GM21528 (cell line): Measurements from ENCODE around the gene KNDC1.

Source experiments
- ATAC-seq: cut with Tn5 transposase; IDR thresholded peaks from one replicate; pipeline ENCODE4 v1.9.1; 2021; ENCODE audit warnings: mild to moderate bottlenecking, moderate library complexity; ENCODE audit not compliant: unreplicated experiment, low FRiP score

KNDC1 gene

DNA sequence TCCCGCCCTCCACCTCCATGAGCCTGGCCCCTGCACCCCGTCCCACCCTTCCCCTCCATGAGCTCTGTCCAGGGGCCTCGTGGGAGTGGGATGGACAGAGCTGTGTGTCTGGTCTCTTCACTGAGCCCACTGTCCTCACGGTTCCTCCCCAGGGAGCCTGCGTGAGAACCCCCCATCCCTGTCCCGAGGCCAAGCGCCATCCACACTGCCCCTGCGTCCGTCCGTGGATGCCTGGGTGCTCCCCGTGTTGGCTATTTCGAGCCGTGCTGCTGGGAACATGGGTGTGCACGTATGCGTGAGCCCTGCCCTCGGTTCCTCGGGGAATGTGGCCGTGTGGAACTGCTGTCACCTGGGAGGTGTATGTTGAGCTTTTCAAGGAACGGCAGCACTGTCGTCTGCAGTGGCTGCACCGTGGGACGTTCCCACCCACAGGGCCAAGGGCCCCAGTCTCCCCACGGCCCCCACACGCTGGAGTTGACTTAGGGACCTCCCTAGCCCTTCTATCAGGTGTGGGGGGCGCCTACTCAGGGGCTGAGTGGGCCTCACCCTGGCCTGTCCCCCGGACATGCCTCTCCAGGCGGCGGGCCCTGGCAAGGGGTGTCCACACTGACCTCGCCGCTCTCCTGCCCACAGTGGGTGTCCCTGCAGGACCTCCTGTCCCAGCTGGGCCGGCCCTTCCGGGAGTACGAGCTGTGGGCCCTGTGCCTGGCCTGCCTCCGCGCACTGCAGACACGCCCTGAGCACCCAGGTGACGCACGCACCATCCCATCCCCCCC lies 28.1 kb downstream of the KNDC1 start:
- ATAC-seq, result no peak

- no peak for ATAC-seq
Measured at GRCh38 chr10:133189256-133189655, 29.2 kb downstream of the KNDC1 start.

GRCh38 chr10:133189726-133190125 lies 29.7 kb downstream of the KNDC1 start:
- ATAC-seq, result no peak

GRCh38 chr10:133190225-133190624 lies 30.2 kb downstream of the KNDC1 start:
- ATAC-seq, result no peak

- ATAC-seq, result no peak
Measured at GRCh38 chr10:133191651-133192050, 31.6 kb downstream of the KNDC1 start.

GRCh38 chr10:133194151-133194550 lies 34.1 kb downstream of the KNDC1 start:
- ATAC-seq, result no peak

GRCh38 chr10:133195096-133195495 lies 35.1 kb downstream of the KNDC1 start:
- ATAC-seq, result no peak

DNA sequence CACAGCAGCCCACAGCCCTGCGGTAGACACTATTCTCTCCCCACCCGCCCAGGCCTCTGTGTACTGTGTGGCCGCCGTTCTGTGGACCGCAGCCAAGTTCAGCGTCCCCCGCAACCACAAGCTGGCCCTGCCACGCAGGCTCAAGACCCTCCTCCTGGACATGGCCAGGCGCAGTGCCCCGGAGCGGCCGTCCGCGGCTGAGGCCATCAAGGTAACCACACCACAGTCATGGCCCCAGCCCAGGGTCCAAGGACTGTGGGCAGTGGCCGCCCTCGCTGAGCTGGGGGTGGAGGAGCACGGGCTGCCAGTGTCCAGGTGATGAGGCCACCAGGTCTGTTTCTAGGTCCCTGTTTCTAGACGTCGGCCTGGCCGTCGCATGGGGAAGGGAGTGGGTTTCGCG lies 35.6 kb downstream of the KNDC1 start:
- ATAC-seq, result no peak

DNA sequence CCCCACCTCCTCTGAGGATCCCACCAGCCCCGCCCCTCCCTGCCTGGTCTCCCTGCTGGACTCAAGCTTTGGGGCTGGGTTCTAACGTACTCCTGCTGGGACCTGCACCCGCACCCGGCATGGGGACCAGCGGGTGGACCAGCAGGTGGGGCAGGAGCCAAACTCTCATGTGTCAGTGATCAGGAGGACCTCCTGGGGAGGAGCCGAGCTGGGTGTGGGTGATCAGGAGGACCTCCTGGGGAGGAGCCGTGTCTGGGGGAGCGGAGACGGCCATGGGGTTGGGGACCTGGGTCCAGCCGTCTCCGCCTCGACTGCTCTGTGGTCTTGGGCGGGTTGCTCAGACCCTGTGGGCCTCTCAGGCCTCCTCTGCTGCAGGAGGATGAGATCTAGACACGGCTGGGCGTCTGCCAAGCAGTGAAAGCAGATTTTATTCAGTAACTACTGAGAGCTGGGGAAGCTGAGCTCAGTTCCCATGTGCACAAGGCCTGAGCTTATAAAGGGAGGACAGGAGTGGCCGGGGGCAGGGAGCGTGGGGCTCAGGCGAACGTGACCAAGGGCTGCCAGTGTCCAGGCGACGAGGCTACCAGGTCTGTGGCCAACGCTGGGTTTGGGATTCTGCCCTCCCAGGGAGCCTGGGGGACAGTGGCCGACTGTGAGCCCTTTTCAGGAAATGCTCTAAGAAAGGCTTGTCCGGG lies 36.3 kb downstream of the KNDC1 start:
- no peak for ATAC-seq

DNA sequence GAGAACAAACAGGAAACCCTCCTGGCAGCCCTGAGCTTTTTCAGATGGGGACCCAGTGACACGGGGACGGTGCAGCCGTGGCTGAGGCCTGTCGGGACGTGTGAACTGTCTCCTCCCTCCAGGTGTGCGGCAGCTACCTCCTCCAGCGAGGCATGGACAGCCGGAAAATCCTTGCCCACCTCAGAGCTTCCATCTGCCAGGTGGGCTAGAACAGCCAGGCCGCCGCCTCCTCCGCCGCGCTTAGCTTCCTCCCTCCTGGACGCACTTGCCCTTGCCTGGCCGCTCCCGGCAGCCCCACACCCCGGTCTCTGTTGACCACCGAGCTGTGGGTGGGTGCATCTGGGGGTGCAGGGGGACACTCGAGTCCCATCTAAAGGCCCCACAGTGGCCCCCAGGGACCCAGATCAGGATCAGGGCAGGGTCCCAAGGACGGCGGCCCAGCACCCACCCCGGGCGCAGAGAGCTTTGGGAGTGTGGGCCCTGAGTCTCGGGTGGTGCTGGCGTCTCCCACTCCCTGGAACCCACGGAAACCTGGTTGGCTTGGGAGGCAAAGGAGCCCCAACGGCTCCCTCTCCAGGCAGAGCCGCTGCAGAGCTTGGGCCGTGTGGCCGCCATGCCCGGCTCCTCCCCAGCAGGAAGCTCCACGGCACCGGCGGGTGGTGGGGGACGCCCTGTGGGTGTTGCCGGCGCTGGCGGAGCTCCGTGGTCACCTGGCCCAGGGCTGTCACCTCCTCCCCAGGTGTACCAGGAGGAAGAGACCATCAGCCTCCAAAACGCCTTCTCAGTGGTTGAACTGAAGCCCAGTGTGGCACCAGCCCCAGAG lies 37.1 kb downstream of the KNDC1 start:
- no peak for ATAC-seq

DNA sequence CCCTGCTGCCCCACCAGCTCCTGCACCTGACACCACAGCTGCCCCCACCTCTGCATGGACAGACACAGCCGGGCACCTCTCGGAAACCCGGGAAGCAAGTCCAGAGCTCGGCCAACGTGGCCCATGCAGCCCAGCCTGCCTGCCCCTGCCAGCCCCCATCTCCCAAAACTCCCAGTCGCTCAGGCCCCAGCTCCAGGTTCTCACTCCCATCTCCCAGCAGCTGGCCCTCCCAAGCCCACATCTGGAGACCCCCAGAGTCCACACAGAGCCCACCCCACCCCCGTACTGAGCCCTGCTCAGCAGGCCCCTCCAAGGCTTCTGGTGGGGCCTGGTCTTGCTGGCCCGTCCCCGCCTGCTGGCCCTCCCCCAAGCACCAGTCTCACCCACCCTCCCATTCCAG lies 37.8 kb downstream of the KNDC1 start:
- no peak for ATAC-seq

GRCh38 chr10:133198206-133198605 lies 38.2 kb downstream of the KNDC1 start:
- no peak for ATAC-seq

GRCh38 chr10:133198621-133199487 lies 38.8 kb downstream of the KNDC1 start:
- no peak for ATAC-seq

- no peak for ATAC-seq
Measured at GRCh38 chr10:133199488-133199885, 39.5 kb downstream of the KNDC1 start.

- ATAC-seq, result no peak
Measured at GRCh38 chr10:133199992-133200611, 40.1 kb downstream of the KNDC1 start.

DNA sequence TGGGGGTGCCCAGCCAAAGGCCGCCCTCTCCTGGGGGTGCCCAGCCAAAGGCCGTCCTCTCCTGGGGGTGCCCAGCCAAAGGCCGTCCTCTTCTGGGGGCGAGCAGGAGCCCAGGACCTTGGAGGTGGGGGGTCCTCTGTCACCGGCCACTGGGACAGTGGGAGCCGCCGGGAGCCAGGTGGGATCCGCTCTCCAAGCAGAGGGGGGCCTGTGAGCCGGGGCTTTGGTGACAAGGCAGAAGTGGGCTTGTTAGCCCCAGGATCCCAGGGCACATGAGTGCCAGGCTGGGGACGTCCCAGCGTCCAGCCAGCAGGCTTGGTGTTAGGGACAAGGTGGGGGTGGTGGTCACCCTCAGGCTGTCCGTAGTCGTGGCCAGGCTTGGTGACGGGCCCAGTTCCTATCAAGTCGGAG lies 40.6 kb downstream of the KNDC1 start:
- no peak for ATAC-seq

DNA sequence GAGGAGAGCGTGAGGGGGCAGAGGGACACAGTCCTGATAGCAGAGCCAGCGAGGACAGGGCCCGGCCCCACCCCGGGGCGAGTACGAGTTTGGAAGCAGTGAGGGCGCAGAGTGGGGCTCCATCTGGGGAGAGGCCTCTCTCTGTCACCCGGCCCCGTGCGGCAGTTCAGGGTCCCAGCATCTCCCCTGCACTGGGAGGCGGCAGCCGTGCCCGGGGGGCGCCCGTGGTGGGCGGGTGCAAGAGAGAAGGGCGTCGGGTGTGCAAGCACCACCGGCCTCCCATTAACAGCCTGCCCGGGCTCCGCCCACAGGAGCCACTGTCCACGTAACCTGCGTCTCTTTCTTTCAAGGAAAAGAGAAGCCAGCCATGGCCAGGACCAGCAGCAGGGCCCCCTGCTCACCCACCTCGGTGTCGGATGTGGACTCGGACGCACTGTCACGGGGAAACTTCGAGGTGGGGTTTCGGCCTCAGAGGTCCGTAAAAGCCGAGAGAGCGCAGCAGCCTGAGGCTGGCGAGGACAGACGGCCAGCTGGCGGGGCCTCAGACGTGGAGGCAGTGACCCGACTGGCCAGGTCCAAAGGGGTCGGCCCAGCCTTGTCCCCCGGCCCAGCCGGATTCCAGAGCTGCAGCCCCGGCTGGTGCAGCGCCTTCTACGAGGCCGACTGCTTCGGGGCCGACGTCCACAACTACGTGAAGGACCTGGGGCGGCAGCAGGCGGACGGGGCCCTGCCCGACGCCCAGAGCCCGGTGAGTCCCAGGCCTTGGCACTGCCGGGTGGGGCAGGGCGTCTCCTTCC lies 41.3 kb downstream of the KNDC1 start:
- ATAC-seq, result no peak

GRCh38 chr10:133201948-133202725 lies 42.1 kb downstream of the KNDC1 start:
- no peak for ATAC-seq
